Measurements from ENCODE around the gene MBD5.

MBD5 gene

DNA sequence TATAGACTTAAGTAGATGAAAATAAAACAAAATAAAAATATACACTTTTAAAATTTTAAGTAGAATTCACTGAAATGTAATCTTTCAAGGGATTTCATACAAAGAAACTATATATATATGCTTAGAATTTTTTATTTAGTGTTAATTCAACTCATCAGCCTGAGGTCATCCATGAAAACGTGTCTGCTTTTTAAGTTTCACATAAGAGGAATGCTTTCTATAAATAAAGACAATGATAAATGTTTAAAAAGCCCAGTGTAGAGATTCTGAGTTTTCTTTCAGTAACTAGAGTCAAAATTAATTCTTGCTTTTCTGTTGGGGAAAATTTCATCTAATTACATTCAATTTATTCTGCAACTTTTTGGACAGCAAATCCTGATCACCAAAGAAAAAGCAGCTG lies 213.3 kb downstream of the MBD5 start:
- no peak for TF ChIP-seq TEAD4 (IDR thresholded peaks at IDR 0.05)
- TF ChIP-seq NFIC (IDR thresholded peaks at IDR 0.05): no peak
- TF ChIP-seq ZBTB7A (IDR thresholded peaks at IDR 0.05; ENCODE audit: low read depth): no peak
- TF ChIP-seq, protein P1, sequence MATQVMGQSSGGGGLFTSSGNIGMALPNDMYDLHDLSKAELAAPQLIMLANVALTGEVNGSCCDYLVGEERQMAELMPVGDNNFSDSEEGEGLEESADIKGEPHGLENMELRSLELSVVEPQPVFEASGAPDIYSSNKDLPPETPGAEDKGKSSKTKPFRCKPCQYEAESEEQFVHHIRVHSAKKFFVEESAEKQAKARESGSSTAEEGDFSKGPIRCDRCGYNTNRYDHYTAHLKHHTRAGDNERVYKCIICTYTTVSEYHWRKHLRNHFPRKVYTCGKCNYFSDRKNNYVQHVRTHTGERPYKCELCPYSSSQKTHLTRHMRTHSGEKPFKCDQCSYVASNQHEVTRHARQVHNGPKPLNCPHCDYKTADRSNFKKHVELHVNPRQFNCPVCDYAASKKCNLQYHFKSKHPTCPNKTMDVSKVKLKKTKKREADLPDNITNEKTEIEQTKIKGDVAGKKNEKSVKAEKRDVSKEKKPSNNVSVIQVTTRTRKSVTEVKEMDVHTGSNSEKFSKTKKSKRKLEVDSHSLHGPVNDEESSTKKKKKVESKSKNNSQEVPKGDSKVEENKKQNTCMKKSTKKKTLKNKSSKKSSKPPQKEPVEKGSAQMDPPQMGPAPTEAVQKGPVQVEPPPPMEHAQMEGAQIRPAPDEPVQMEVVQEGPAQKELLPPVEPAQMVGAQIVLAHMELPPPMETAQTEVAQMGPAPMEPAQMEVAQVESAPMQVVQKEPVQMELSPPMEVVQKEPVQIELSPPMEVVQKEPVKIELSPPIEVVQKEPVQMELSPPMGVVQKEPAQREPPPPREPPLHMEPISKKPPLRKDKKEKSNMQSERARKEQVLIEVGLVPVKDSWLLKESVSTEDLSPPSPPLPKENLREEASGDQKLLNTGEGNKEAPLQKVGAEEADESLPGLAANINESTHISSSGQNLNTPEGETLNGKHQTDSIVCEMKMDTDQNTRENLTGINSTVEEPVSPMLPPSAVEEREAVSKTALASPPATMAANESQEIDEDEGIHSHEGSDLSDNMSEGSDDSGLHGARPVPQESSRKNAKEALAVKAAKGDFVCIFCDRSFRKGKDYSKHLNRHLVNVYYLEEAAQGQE (IDR thresholded peaks at IDR 0.05; ENCODE audit: low read depth): no peak

DNA sequence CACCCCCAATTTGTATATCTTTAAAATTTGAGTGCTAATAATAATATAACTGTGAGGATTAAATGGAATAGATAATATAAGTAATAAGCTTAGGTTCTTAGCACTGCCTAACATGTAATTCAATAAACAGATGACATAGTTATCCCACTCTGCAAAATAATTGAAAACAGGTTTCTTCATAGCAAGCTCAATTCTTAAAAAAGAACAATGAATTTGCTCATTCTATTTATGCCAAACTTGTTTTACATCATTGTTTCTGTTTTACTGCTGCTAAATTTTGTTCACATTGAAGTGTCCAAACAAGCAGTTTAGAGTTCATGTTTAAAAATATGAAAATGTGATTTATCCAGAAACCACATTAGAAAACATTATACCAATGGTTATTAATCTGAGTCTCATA lies 217.0 kb downstream of the MBD5 start:
- TF ChIP-seq CEBPB (IDR thresholded peaks at IDR 0.05): no peak
- no peak for TF ChIP-seq YY1 (IDR thresholded peaks at IDR 0.05; ENCODE audit: low read depth)
- TF ChIP-seq, protein P1 (IDR thresholded peaks at IDR 0.05; ENCODE audit: low read depth): no peak
- no peak for TF ChIP-seq EGR1 (IDR thresholded peaks at IDR 0.05)
- TF ChIP-seq TEAD4 (IDR thresholded peaks at IDR 0.05): no peak
- no peak for TF ChIP-seq TAF1 (IDR thresholded peaks at IDR 0.05; ENCODE audit: low read depth)
- TF ChIP-seq EP300 (IDR thresholded peaks at IDR 0.05; ENCODE audit: borderline replicate concordance): no peak

DNA sequence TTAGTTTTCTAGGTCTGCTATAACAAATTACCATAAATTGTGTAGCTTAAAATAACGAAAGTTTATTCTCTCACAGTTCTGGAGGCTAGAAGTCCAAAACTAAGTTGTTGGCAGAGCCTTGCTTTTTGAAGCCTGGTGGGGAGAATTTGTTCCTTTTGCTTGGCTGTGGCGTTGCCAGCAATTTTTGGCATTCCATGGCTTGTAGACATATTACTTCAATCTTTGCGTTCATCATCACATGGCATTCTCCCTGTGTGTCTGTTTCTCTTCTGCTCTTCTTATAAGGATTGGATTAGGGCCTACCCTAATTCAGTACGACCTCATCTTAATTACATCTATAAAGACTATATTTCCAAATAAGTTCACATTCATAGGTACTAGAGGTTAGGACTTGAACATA lies 217.7 kb downstream of the MBD5 start:
- TF ChIP-seq TAF1 (IDR thresholded peaks at IDR 0.05; ENCODE audit: low read depth): no peak
- no peak for TF ChIP-seq RAD21 (IDR thresholded peaks at IDR 0.05; ENCODE audit: low read depth)
- no peak for TF ChIP-seq TEAD4 (IDR thresholded peaks at IDR 0.05)
- no peak for TF ChIP-seq YY1 (IDR thresholded peaks at IDR 0.05; ENCODE audit: low read depth)
- TF ChIP-seq, protein P2, sequence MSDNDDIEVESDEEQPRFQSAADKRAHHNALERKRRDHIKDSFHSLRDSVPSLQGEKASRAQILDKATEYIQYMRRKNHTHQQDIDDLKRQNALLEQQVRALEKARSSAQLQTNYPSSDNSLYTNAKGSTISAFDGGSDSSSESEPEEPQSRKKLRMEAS (IDR thresholded peaks at IDR 0.05): no peak
- TF ChIP-seq EGR1 (IDR thresholded peaks at IDR 0.05): no peak
- TF ChIP-seq NFIC (IDR thresholded peaks at IDR 0.05): no peak
- TF ChIP-seq, protein P1 (IDR thresholded peaks at IDR 0.05; ENCODE audit: low read depth): no peak

DNA sequence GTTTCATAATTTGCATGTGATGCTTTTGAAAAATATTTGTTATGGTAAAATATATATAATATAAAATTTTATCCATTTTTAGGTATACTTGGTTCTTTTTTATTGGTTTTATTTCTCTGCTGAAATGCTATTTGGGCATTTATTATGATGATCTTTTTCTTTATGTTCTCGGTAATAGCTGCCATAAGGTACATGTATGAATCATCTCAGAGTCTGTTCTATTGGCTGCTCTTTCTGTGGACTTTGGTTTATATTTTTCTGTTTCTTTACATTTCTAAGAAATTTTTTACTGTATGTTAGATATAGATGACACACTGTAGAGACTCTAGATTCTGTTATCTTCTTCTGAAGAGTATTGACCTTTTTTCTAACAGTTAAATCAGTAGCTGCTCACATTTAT lies 219.9 kb downstream of the MBD5 start:
- TF ChIP-seq EGR1 (IDR thresholded peaks at IDR 0.05) (no peak), RAD21 (IDR thresholded peaks at IDR 0.05; ENCODE audit: low read depth) (no peak), NFIC (IDR thresholded peaks at IDR 0.05) (no peak), TEAD4 (IDR thresholded peaks at IDR 0.05) (no peak), CREB1 (IDR thresholded peaks at IDR 0.05; ENCODE audit: low read depth) (no peak), TAF1 (IDR thresholded peaks at IDR 0.05; ENCODE audit: low read depth) (no peak), ZBTB7A (IDR thresholded peaks at IDR 0.05; ENCODE audit: low read depth) (no peak), EP300 (IDR thresholded peaks at IDR 0.05; ENCODE audit: borderline replicate concordance) (no peak), FOXM1 (IDR thresholded peaks at IDR 0.05; ENCODE audit: borderline replicate concordance, low read depth) (no peak), TCF12 (IDR thresholded peaks at IDR 0.05; ENCODE audit: low read depth) (no peak), YY1 (IDR thresholded peaks at IDR 0.05; ENCODE audit: low read depth) (no peak), CEBPB (IDR thresholded peaks at IDR 0.05) (no peak)
- TF ChIP-seq, protein P2 (IDR thresholded peaks at IDR 0.05): no peak
- TF ChIP-seq, protein P1 (IDR thresholded peaks at IDR 0.05; ENCODE audit: low read depth): no peak
- TF ChIP-seq, protein P3, sequence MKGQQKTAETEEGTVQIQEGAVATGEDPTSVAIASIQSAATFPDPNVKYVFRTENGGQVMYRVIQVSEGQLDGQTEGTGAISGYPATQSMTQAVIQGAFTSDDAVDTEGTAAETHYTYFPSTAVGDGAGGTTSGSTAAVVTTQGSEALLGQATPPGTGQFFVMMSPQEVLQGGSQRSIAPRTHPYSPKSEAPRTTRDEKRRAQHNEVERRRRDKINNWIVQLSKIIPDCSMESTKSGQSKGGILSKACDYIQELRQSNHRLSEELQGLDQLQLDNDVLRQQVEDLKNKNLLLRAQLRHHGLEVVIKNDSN (IDR thresholded peaks at IDR 0.05): no peak
